GM13976 (cell line): Measurements from ENCODE around the gene SPEN.
"Not testable (repeated sequence)": the region's sequence is repeated elsewhere in the genome, so short reads cannot be mapped to it uniquely, and the experiment has no call there.

ENCODE experiments used
- DNase-seq: peaks from one replicate; pipeline ENCODE4 v3.0.0; 2012; ENCODE audit warnings: low spot score
- CTCF ChIP-seq: IDR thresholded peaks from 2 replicates; pipeline ENCODE4 v1.5.1; 2012; ENCODE audit warnings: borderline replicate concordance, mild to moderate bottlenecking; ENCODE audit not compliant: insufficient read depth; ENCODE audit errors: extremely low read depth, missing control alignments, control extremely low read depth
- in situ Hi-C: fragments of 300-500 bp; cut with MboI; formaldehyde crosslinking; loops from one replicate; pipeline ENCODE4 v1.12.0; 2022; ENCODE audit warnings: low sequenced_read_pairs, mixed read lengths, inconsistent platforms; ENCODE audit not compliant: unreplicated experiment

Gene SPEN

DNA sequence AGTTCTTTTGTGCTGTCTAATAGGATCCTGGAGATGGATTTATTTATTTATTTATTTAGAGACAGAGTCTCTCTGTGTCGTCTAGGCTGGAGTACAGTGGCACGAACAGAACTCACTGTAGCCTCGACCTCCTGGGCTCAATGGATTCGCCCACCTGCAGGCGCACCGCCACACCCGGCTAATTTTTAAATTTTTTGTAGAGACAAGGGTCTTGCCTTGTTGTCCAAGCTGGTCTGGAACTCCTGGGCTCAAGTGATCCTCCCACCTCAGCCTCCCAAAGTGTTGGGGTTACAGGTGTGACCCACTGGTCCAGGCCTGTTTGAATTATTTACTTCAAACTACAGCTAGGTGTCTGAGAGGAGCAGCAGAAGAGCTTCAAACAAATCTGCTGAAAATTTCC lies 9.6 kb upstream of the SPEN start:
- no peak for DNase-seq
- TF ChIP-seq CTCF, result no peak
- in situ Hi-C loops, result no loop called here

GRCh38 chr1:15838721-15839120 lies 8.8 kb upstream of the SPEN start:
- in situ Hi-C loops, result no loop called here

GRCh38 chr1:15843826-15844572 lies 3.5 kb upstream of the SPEN start:
- no peak for TF ChIP-seq CTCF
- in situ Hi-C loops, result no loop called here
- DNase-seq, result no peak

More at GRCh38 chr1:15838721-15839120, 8.8 kb upstream of the SPEN start:
- no peak for TF ChIP-seq CTCF
- DNase-seq, result no peak

DNA sequence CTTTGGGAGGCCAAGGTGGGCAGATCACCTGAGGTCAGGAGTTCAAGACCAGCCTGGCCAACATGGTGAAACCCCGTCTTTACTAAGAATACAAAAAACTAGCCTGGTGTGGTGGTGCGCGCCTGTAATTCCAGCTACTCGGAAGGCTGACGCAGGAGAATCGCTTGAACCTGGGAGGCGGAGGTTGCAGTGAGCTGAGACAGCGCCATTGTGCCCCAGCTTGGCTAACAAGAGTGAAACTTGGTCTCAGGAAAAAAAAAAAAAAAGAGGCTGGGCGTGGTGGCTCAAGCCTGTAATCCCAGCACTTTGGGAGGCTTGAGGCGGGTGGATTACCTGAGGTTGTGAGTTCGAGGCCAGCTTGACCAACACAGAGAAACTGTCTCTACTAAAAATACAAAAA lies 1.5 kb upstream of the SPEN start:
- in situ Hi-C loops, DNase-seq: not testable (repeated sequence)

DNA sequence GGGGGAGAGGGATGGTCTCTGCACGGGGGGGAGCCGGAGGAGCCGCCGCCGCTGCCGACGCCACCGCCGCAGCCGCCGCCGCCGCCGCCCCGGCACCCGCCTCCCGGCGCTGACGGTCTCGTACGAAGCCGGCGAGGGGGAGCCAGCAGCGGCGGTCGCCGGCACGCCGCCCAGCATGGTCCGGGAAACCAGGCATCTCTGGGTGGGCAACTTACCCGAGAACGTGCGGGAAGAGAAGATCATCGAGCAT lies 311 bp downstream of the SPEN start:
- no peak for TF ChIP-seq CTCF
- in situ Hi-C loops, result no loop called here
- DNase-seq, result no peak

DNA sequence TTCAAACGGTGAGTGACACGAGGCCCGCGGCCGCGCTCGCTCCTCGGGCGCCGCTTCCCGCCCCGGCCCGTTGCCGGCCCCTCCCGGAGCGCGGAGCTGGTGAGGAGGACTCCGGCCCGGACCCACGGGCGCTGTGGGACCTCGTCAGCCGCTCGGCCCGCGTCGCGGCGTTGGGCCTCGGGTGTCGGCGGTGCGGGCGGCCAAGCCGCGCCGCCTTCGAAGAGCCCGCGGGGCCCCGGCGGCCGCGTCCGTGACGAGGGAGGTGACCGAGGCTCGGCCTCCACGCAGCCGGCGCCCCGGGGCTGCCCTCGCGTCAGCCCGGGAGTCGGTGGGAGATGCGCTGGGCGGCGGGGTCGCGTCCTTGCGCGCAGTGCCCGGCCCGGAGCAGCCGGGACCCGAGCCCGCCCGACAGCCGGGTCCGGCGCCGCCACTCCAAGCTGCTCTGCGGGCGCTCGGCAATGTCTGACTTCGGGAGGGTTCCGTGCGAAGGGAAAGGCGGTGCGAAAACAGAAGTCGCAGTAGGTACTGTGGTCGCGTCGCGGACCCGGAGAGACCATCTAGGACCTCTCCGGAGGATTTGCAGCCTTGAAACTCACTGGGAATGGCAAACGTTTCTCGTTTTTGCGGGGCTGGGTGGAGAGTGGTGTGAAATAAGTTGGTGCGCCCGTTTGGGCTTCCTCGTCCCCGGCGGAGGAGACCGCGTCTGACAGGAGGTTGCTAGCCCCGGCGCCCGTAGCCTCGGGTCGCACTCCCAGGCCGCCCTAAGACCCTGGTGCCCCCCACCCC lies 829 bp downstream of the SPEN start:
- no peak for TF ChIP-seq CTCF
- DNase-seq, result no peak
- in situ Hi-C loops, result no loop called here
